Inflammatory macrophage (primary cell): ENCODE data around the gene RBFOX1.

Source experiments
- DNase-seq, 2 donors: peaks; one replicate each; pipeline ENCODE4 v3.0.0-alpha.2; 2020 to 2022

Gene RBFOX1

DNA sequence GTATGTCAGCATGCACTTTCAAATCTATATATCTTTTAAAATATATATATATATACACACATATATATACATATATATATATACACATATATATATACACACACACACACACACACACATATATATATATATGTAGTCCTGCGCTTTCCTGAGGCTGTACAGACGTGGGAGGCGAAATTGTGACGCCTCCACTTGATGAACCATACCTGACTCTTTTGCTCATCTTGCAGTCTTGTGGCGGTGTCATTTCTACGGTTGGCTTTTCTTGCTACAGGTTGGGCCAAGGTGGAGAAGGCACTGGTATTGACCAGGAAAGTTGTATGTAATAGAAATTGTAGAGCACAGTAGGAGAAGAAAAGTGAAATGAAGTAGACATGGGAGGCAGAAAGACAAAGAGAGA is 88.2 kb downstream of the RBFOX1 start:
- DNase-seq: no peak

DNA sequence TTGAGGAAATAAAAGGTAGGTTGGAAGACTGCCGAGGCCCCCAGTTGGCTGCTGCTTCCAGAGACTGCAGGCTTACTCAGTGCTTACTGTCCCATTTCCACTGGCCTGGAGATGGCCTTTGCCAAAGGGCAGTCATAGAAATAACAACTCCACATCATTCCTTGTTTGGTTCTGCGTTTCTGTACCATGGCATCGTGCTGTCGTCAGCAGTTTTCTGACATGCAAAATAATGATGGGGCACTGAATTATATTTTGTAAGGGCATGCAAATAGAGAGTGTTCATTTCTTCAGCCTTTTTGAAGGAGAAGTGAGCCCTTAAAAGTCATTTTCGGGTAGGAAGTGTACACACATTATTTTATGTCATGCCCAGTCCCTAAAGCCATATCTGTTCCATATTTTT is 88.9 kb downstream of the RBFOX1 start:
- no peak for DNase-seq

GRCh38 chr16:7422036-7422888 is 89.6 kb downstream of the RBFOX1 start:
- no peak for DNase-seq

GRCh38 chr16:7423434-7424044 is 90.9 kb downstream of the RBFOX1 start:
- DNase-seq: no peak

GRCh38 chr16:7426161-7426560 is 93.5 kb downstream of the RBFOX1 start:
- no peak for DNase-seq

DNA sequence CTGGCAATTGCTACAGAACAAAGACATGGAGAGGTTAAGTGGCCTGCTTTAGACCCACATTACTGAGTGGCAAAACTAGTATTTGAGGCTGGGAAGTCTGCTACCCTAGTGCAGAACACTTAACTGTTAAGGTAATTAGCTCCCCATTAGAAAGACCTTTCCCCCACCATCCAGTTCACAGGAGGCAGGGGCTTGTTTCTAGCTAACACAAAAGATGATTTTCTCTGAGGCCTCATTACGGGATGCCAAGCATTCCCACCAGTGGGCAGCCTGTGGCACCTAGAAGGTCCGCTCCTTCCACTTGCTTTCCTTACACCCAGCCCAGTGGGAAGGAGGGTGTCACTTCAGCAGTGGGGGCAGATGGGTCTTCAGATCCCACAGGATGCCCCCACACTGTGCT is 99.1 kb downstream of the RBFOX1 start:
- DNase-seq: no peak

DNA sequence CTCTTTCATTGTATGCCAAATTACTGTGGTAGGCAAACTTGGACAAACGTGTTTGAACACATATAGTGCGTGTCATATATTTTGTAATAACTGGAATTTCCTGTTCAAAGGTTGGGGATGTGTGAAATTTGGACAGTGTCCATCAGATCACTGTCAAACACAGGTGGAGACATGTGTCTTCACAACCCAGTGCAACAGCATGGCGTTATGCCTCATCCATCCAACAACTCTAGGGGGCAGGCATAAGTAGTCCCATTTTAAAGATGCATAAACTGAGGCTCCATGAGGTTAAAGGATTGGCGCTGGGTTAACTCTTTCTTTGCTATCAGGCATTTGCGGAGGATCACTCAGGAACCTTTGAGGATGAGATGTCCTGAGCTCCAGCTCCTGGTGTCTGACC is 103.7 kb downstream of the RBFOX1 start:
- DNase-seq: no peak

DNA sequence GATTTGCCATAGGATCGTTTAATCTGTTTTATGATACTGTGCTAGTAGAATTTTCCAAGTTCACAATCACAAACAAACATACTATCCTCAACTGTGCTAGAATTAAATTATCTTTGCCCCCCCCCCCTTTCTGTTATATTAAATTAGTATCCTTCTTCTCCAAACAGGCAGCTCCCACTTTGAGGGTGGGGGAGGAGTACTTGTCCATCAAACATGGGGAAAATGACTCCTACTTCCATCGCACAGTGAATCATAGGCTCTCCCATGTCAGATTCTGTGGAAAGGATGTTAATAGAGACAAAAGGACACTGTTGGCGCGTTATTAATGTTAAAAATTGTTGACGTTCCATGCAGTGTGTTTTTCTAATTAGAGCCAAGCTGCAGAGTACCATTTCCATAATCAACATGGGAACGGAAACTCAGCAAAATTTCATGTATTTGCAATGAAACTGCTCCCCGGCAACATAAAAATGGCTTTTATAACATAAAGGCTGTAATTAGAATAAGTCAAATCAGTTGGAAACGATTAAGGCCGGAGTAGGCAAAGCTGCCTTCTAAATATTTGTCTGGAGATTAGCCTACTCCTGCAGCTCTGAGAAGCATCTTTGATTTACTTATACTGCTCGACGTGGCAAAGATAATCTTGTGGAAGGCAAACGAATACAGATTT is 104.6 kb downstream of the RBFOX1 start:
- no peak for DNase-seq

DNA sequence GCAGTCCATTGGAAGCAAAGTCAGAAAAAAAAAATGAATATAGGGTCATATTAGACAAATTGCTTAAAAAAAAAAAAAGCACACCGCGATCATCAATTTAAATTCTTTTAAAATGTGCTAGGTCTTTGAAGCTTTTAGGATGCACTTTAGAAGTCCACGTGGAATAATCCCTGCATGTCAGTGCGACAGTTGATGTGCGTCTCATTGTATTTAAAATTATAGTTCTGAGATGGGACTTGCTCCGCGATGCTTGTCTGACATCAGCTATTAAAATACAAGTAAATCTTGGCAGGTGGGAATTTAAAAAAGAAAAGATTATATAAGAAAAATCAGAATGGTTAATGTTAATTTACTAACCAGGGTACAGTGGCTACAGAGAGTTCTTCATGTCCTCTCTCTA is 105.2 kb downstream of the RBFOX1 start:
- no peak for DNase-seq

GRCh38 chr16:7438601-7439000 is 106.0 kb downstream of the RBFOX1 start:
- DNase-seq: no peak

DNA sequence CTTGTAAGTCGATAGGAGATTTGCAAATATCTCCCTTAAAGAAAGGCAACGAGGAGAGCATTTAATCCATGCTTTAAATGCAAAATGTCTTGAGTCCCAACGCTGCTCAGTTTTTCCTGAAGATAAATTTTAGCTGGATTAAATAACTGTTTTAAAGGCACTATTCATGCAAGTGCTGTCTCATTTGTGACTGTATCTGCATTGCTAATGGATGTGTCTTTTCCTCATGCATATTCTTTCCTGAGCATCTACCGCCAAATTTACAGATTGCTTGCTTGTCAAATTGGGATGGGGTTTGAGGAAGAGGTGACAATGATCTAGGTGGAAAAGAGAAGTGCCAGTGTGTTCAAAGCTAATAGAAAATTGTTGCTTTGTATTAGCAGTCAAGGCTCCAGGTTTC is 106.9 kb downstream of the RBFOX1 start:
- DNase-seq: no peak

DNA sequence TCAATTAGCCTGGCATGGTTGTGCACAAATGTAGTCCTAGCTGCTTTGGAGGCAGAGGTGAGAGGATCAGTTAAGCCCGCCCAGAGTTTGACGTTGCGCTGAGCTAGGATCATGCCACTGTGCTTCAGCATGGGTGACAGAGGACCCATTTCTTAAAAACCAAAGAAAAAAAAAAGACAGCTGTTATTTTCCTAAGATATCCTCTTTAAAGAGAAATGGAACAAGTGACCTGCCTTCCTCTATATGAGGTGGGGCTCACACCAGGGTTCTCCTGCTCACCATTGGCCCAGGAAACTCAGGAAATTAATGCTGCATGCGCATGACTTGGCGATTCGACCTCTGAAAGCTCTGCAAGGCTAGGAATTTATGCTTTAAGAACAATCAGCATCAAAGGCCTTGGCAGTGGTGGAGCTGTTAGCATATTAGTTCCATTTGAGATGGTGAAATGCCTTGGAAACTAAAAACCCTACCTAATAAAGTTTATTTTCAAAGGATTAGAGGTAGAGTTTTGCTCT is 108.3 kb downstream of the RBFOX1 start:
- no peak for DNase-seq

- DNase-seq: no peak
Observed at GRCh38 chr16:7442050-7442449, 109.4 kb downstream of the RBFOX1 start.

DNA sequence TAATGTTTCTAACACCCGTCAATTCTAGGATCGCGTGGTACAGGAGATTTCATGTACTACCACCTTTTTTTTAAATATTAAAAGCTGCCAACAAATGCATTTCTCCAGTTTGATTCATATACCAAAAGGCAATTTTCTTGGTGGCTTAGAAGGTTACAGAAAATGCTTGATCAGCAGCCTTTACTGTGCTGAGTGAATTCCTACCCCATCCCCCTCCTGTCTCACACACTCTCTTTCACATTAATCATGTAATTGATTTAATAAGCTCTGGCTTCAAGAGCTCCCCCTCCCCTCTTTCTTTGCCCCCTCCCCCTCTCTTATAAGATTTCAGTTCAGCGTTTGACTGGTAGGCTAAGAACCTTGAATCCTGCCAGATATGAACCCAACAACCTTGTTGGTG is 110.5 kb downstream of the RBFOX1 start:
- no peak for DNase-seq

- DNase-seq: no peak
Observed at GRCh38 chr16:7443648-7444365, 111.2 kb downstream of the RBFOX1 start.

DNA sequence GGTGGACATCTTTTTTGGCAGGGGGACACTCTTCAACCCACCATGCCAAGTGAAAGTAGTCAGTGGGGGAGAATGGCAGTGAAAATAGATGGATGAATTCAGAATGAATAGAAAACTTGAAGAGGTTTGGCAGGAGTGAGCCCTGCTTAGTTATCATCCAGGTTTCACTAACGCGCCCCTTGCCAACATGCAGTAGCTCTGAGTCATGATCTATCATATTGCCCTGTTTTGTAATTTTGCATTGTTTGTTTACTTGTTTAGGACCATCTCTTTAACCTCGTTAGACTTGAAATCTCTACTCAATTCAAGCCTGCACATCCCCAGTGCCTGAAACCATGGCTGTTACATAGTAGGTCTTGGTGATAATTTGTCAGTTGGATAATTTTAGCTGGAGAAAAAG is 116.7 kb downstream of the RBFOX1 start:
- DNase-seq: no peak

- no peak for DNase-seq
Observed at GRCh38 chr16:7449808-7450207, 117.2 kb downstream of the RBFOX1 start.

DNA sequence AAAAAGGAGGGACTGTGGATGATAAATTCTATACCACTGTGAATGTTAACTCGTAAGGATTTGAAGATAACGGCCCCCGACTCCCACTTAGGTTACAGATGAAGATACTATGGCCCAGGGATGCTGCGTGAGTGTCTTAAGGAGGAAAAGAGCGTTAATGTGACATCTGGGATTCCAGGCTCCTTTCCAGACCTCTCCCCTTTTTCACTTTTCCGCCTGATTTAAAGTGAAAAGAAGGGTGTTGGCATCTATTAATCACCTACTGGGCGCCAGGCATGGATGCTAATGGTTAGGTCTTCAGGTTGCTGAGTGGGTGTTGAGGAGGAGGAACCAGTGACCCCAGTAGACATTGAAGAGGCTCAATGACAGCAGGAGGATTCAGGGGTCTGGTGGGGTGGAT is 117.8 kb downstream of the RBFOX1 start:
- DNase-seq: no peak

DNA sequence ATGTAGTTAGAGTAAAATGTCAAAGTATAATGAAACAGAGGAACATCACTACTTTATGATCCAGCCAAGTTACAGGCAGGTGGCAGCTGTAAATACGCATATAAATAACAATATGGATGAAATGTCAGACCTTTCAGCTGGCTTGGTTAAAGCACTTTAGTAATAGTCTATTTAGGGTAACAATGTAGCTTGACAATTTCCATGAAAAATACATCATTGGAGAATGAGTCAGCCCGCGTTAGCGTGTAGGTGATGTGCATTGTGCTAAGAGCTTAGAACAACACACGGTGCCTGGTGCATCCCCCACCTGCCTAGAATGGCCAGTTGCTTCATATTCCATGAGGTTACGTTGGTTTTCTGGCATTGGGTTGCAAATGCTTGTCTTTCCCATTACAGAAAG is 119.4 kb downstream of the RBFOX1 start:
- no peak for DNase-seq

DNA sequence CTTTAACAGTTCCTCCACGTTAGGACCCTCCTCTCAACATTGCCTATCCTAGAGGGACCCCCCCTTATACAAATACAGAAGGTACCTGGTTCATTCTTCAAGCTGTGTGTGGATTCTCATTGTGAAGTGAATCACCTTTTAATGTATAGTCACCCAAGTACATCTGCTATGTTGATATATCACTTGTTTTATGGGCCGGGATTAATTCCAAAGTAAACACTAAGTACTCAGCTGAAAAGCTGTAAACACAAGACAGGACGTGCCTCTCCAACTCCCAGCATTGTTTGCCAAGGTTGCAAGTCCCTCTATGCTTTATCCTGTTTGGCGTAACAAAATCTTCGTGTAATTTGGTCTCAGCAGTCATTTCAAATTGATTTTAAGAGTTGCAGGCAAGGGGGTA is 123.6 kb downstream of the RBFOX1 start:
- DNase-seq: no peak

- DNase-seq: no peak
Observed at GRCh38 chr16:7458144-7458543, 125.5 kb downstream of the RBFOX1 start.

DNA sequence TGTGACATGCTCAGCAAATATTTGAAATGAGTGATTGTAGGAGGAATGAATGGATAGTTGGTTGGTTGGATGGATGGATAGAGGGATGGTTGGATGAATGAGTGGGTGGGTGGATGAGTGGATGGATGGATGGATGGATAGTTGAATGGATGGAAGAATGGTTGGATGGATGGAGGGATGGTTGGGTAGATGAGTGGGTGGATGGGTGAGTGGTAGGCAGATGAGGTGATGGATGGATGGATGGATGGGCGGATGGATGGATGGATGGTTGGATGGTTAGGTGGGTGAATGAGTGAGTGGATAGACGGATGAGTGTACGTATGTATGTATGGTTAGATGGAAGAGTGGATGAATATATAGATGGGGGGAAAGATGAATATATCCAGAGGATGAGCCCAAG is 137.7 kb downstream of the RBFOX1 start:
- DNase-seq: no peak

DNA sequence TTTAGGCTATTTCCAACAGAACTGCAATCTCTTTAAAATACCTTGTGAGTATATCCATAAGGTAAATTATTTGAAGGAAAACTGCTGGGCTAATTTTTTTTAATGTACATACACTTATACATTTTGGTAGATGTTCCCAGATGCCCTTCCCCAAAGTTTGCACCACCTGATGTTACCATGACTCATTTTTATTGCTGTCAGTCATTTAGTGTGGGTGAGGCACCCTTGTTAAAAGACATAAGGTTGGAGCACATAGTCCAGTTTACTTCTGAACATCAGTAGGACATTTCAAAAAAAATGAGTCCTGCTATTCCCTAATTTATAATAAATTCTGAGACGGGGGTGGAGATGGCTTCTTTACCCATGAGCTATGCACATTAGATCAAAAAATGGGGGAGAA is 138.6 kb downstream of the RBFOX1 start:
- DNase-seq: no peak
